Measurements from ENCODE around the gene NAV1.
"Not testable (repeated sequence)": the region's sequence is repeated elsewhere in the genome, so short reads cannot be mapped to it uniquely, and the experiment has no call there.

DNA sequence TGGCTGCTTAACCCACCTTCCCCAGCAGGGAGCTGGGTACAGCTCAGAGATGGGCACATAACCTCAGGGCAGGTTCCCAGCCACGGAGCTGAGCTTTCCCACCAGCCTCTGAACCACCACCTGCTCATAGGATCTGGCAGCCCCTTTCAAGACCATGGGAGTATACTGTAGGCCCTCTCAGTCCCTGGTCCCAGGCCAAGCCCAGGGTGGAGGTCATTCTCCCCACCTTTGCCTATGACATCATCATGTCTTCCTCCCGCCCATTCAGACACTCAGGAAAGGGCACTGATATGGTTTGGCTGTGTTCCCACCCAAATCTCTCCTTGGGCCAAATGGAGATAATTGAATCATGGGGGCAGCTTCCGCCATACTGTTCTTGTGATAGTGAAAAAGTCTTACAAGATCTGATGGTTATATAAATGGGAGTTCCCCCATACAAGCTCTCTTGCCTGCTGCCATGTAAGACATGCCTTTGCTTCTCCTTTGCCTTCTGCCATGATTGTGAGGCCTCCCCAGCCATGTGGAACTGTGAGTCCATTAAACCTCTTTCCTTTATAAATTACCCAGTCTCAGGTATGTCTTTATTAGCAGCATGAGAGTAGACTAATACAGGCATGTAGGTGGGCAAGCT lies 45.8 kb upstream of the NAV1 start:
- not testable (repeated sequence) for TF ChIP-seq CTCF (conservative IDR thresholded peaks at IDR 0.05 in 1 of 2, IDR thresholded peaks at IDR 0.05 in 1 of 2; ENCODE audit: extremely low read depth in 1 of 2, insufficient read depth in 1 of 2, low read depth in 1 of 2, low read length in 2 of 2); EZH2 (IDR thresholded peaks at IDR 0.05; ENCODE audit: borderline replicate concordance, low read length)

Measured in mammary epithelial cell (primary cell).